Astrocyte (in vitro differentiated cells and primary cell): ENCODE results near the gene ANKLE1. TPM values are rescaled to one million over a fixed set of nuclear protein-coding genes. Genes with fewer than 3 reads are reported as not detected.

Experiments used
- DNase-seq: peaks from one replicate; pipeline ENCODE4 v3.0.0-alpha.2; 2010; ENCODE audit warnings: low read depth
- FAIRE-seq: peaks from 2 replicates; lab custom pipeline; 2011; peaks lifted over from hg19 to GRCh38; lab: Jason Lieb, UNC
- H2AFZ ChIP-seq: 2 replicates; pipeline ENCODE4 v1.6.0; 2012; ENCODE audit warnings: low read depth, low read length, inconsistent platforms
- H3K27ac ChIP-seq: 2 replicates; pipeline ENCODE4 v1.5.1; 2011; ENCODE audit warnings: low read depth, low read length, inconsistent platforms
- H3K27me3 ChIP-seq: 2 replicates; pipeline ENCODE4 v1.6.0; 2011; ENCODE audit warnings: low read length, inconsistent platforms; ENCODE audit not compliant: insufficient read depth
- H3K36me3 ChIP-seq: 2 replicates; pipeline ENCODE4 v1.5.1; 2011; ENCODE audit warnings: low read length, inconsistent platforms; ENCODE audit not compliant: insufficient read depth
- H3K4me1 ChIP-seq: 2 replicates; pipeline ENCODE4 v1.5.1; 2011; ENCODE audit warnings: low read length, inconsistent platforms; ENCODE audit not compliant: insufficient read depth
- H3K4me2 ChIP-seq: 2 replicates; pipeline ENCODE4 v1.6.0; 2012; ENCODE audit warnings: low read length, inconsistent platforms
- H3K4me3 ChIP-seq: 2 replicates; pipeline ENCODE4 v1.5.1; 2011; ENCODE audit warnings: low read depth, mild to moderate bottlenecking, low read length, inconsistent platforms; ENCODE audit not compliant: insufficient read depth
- H3K79me2 ChIP-seq: 2 replicates; pipeline ENCODE4 v1.6.0; 2012; ENCODE audit warnings: mild to moderate bottlenecking, low read length, inconsistent platforms; ENCODE audit not compliant: insufficient read depth
- H3K9ac ChIP-seq: 2 replicates; pipeline ENCODE4 v1.6.0; 2012; ENCODE audit warnings: mild to moderate bottlenecking, low read length, inconsistent platforms
- H3K9me3 ChIP-seq: 2 replicates; pipeline ENCODE4 v1.5.1; 2012; ENCODE audit warnings: low read depth, mild to moderate bottlenecking, low read length, inconsistent platforms; ENCODE audit not compliant: insufficient read depth
- H4K20me1 ChIP-seq: 2 replicates; pipeline ENCODE4 v1.6.0; 2012; ENCODE audit warnings: low read length, inconsistent platforms; ENCODE audit not compliant: insufficient read depth
- H3K27ac Mint-ChIP-seq: one replicate; pipeline ENCODE4 v1.8.0; 2021; ENCODE audit warnings: mild to moderate bottlenecking, mixed read lengths; ENCODE audit not compliant: unreplicated experiment
- H3K27me3 Mint-ChIP-seq: one replicate; pipeline ENCODE4 v1.8.0; 2021; ENCODE audit warnings: low read depth, mixed read lengths; ENCODE audit not compliant: unreplicated experiment
- H3K36me3 Mint-ChIP-seq: one replicate; pipeline ENCODE4 v1.8.0; 2021; ENCODE audit warnings: low read depth, mixed read lengths; ENCODE audit not compliant: unreplicated experiment
- H3K4me1 Mint-ChIP-seq: one replicate; pipeline ENCODE4 v1.8.0; 2021; ENCODE audit warnings: low read depth, mixed read lengths; ENCODE audit not compliant: unreplicated experiment
- H3K4me3 Mint-ChIP-seq: one replicate; pipeline ENCODE4 v1.8.0; 2021; ENCODE audit warnings: mild to moderate bottlenecking, moderate library complexity, mixed read lengths; ENCODE audit not compliant: unreplicated experiment
- H3K9me3 Mint-ChIP-seq: one replicate; pipeline ENCODE4 v1.8.0; 2021; ENCODE audit warnings: mild to moderate bottlenecking, mixed read lengths; ENCODE audit not compliant: unreplicated experiment
- CTCF ChIP-seq: IDR thresholded peaks from 2 replicates; pipeline ENCODE4 v1.5.1; 2011; ENCODE audit warnings: low read depth, mild to moderate bottlenecking, inconsistent platforms, low read length, moderate library complexity; ENCODE audit not compliant: insufficient read depth
- EZH2 ChIP-seq: IDR thresholded peaks from 2 replicates; pipeline ENCODE4 v1.6.1; 2012; ENCODE audit warnings: mild to moderate bottlenecking, low read length, inconsistent platforms; ENCODE audit not compliant: insufficient read depth
- total RNA-seq: library from RNA; stranded (reverse); gene quantifications from 2 replicates; pipeline ENCODE4 v1.2.1, GENCODE V29; 2021

ANKLE1 gene
- total RNA-seq, 1 donor from 2014 or later: 1.8 TPM

- Histone ChIP-seq H3K4me1 (no peaks in the 10 kb centered on the region), H3K27me3 (no peaks in the 10 kb centered on the region), H3K36me3 (peaks cover 3% of the 10 kb centered on the region), H3K9ac (no peak overlapping the region), H3K9me3 (no peaks in the 10 kb centered on the region), H3K4me2 (no peak overlapping the region), H3K27ac (no peak overlapping the region), H3K4me3 (no peak overlapping the region), H3K79me2 (peaks cover 4% of the 10 kb centered on the region), H2AFZ (no peak overlapping the region), H4K20me1 (peaks cover 24% of the 10 kb centered on the region)
- Mint-ChIP-seq H3K9me3 (no peaks in the 10 kb centered on the region), H3K4me3 (no peak overlapping the region), H3K27me3 (no peaks in the 10 kb centered on the region), H3K4me1 (no peaks in the 10 kb centered on the region), H3K36me3 (peaks cover 17% of the 10 kb centered on the region), H3K27ac (no peak overlapping the region)
- FAIRE-seq (no peak), DNase-seq (no peak)
- TF ChIP-seq EZH2 (no peak), CTCF (no peak)
Measured at GRCh38 chr19:17318966-17319365, 37.3 kb downstream of the ANKLE1 start.

- H4K20me1 ChIP-seq: peaks cover 19% of the 10 kb centered on the region
- H3K4me1 ChIP-seq: no peaks in the 10 kb centered on the region
- Mint-ChIP-seq H3K4me3 (no peak overlapping the region), H3K9me3 (no peaks in the 10 kb centered on the region), H3K36me3 (peaks cover 17% of the 10 kb centered on the region), H3K27me3 (no peaks in the 10 kb centered on the region), H3K27ac (no peak overlapping the region), H3K4me1 (no peaks in the 10 kb centered on the region)
- H2AFZ ChIP-seq: no peak overlapping the region
- H3K27ac ChIP-seq: no peak overlapping the region
- FAIRE-seq (no peak), DNase-seq (no peak)
- H3K9ac ChIP-seq: no peak overlapping the region
- no peak overlapping the region for H3K4me2 ChIP-seq
- no peaks in the 10 kb centered on the region for H3K9me3 ChIP-seq
- no peak overlapping the region for H3K4me3 ChIP-seq
- TF ChIP-seq EZH2: no peak
- H3K79me2 ChIP-seq: no peaks in the 10 kb centered on the region
- no peaks in the 10 kb centered on the region for H3K27me3 ChIP-seq
- peaks cover 3% of the 10 kb centered on the region for H3K36me3 ChIP-seq
Measured at GRCh38 chr19:17319473-17320238, 38.0 kb downstream of the ANKLE1 start.

GRCh38 chr19:17320435-17320834, 38.7 kb downstream of the ANKLE1 start:
- Mint-ChIP-seq H3K4me3 (no peak overlapping the region), H3K36me3 (peaks cover 17% of the 10 kb centered on the region)

More at GRCh38 chr19:17320435-17320834, 38.7 kb downstream of the ANKLE1 start:
- Histone ChIP-seq H3K4me2 (no peak overlapping the region), H4K20me1 (peaks cover 19% of the 10 kb centered on the region), H3K27me3 (no peaks in the 10 kb centered on the region), H3K9ac (no peak overlapping the region), H2AFZ (no peak overlapping the region), H3K36me3 (peaks cover 3% of the 10 kb centered on the region), H3K27ac (no peak overlapping the region), H3K79me2 (no peaks in the 10 kb centered on the region), H3K4me1 (no peaks in the 10 kb centered on the region), H3K4me3 (no peak overlapping the region), H3K9me3 (no peaks in the 10 kb centered on the region)
- no peak for TF ChIP-seq EZH2
- Mint-ChIP-seq H3K9me3 (no peaks in the 10 kb centered on the region), H3K4me1 (no peaks in the 10 kb centered on the region), H3K27ac (no peak overlapping the region), H3K27me3 (no peaks in the 10 kb centered on the region)
- FAIRE-seq (no peak), DNase-seq (no peak)
